Upper lobe of left lung (tissue), 6 donors: ENCODE data around the gene SIRT4. TPM values are rescaled to one million over a fixed set of nuclear protein-coding genes. Genes with fewer than 3 reads are reported as not detected.

ENCODE experiments used
- ATAC-seq, 2 donors: fragments of 200-7000 bp; cut with Tn5 transposase; one replicate each; pipeline ENCODE4 v1.9.1; 2022; ENCODE audit warnings: mild to moderate bottlenecking in 2 of 2, moderate library complexity in 2 of 2; ENCODE audit not compliant: low FRiP score in 2 of 2
- DNase-seq, 2 donors: peaks; one replicate each; pipeline ENCODE4 v3.0.0-alpha.2; 2019 to 2020
- H3K27ac ChIP-seq, 4 donors: fragments of 200-600 bp; sonication (generic); one replicate each; pipeline ENCODE4 v1.5.1; 2016 to 2019
- H3K27me3 ChIP-seq, 4 donors: fragments of 200-600 bp; sonication (generic); one replicate each; pipeline ENCODE4 v1.5.1; 2017 to 2019
- H3K36me3 ChIP-seq, 4 donors: fragments of 200-600 bp; sonication (generic); one replicate each; pipeline ENCODE4 v1.5.1; 2016 to 2019
- H3K4me1 ChIP-seq, 4 donors: fragments of 200-600 bp; sonication (generic); one replicate each; pipeline ENCODE4 v1.5.1; 2018 to 2019
- H3K4me3 ChIP-seq, 4 donors: fragments of 200-600 bp; sonication (generic); one replicate each; pipeline ENCODE4 v1.5.1; 2017 to 2019; ENCODE audit warnings: mild to moderate bottlenecking in 2 of 4, moderate library complexity in 1 of 4
- H3K9me3 ChIP-seq, 4 donors: fragments of 200-600 bp; sonication (generic); one replicate each; pipeline ENCODE4 v1.5.1; 2018 to 2019
- EP300 ChIP-seq, 4 donors: sonication (generic); formaldehyde crosslinking; IDR thresholded peaks; one replicate each; pipeline ENCODE4 v1.5.1; 2017; ENCODE audit warnings: antibody characterized with exemption in 4 of 4, control low read depth in 2 of 4
- POLR2A ChIP-seq, 4 donors: fragments of 450-650 bp; IDR thresholded peaks; one replicate each; pipeline ENCODE4 v1.5.1; 2016 to 2017; ENCODE audit warnings: antibody characterized with exemption in 4 of 4, mild to moderate bottlenecking in 2 of 4
- POLR2AphosphoS5 ChIP-seq, 2 donors: sonication (generic); formaldehyde crosslinking; IDR thresholded peaks; one replicate each; pipeline ENCODE4 v1.5.1; 2017; ENCODE audit warnings: antibody characterized with exemption in 2 of 2
- WGBS, 2 donors: methylation state at CpG; one replicate each; pipeline ENCODE4 v1.1.5; 2017 to 2018; 5-methylcytosine and 5-hydroxymethylcytosine counted together
- total RNA-seq, 6 donors: library from RNA; depleted of rRNA in 4 of 6; stranded (reverse); fragments of >200 nt in 4 of 6; gene quantifications; one replicate each; pipeline versions ENCODE4 v1.1.0 to v1.2.1, GENCODE V29; 2016 to 2021
- TF ChIP-seq, protein P1 (sequence below), 6 experiments: fragments of 450-650 bp in 4 of 6; fragments of 200-600 bp in 2 of 6; sonication (generic) in 2 of 6; IDR thresholded peaks; one replicate each; pipeline ENCODE4 v1.5.1; 2016 to 2019; ENCODE audit warnings: antibody characterized with exemption in 6 of 6
- donor health status: DM: no; HTN: no; CAD: no; lungs with moderate emphysema.
- donor health status: DM: no; HTN: yes; CAD: no; lungs with severe emphysema.

SIRT4 gene
- total RNA-seq, 6 donors from 2014 or later, result 1.00 to 5.2 (median 2.9) TPM

DNA sequence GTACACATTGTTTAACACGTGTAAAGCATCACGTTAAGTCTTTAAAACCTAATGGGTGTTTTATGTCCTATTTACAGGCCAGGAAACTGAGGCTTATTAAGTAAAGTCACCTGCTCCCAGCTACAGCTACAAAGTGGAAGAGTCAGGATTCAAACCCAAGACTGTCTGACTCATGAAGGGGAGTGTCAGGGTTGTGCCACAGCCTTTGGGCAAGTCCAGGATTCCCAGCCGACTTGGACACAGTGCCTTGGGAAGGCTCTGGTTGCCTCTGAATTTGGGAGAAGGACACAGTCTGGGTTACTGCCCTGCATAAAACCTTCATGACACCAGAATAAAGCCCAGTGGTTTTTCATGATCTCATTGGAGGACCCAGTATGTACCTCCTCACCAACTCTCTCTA is 17.7 kb upstream of the SIRT4 start:
- no peak for ATAC-seq
- no peaks in the 10 kb centered on the region for H3K9me3 ChIP-seq
- H3K27ac ChIP-seq, result no peak overlapping the region
- no peak overlapping the region for H3K4me3 ChIP-seq
- no peaks in the 10 kb centered on the region for H3K4me1 ChIP-seq
- 70 to 85% methylated on average over 3 of the region's 3 CpGs for WGBS, 2 donors
- no peaks in the 10 kb centered on the region for H3K27me3 ChIP-seq
- TF ChIP-seq, protein P1, sequence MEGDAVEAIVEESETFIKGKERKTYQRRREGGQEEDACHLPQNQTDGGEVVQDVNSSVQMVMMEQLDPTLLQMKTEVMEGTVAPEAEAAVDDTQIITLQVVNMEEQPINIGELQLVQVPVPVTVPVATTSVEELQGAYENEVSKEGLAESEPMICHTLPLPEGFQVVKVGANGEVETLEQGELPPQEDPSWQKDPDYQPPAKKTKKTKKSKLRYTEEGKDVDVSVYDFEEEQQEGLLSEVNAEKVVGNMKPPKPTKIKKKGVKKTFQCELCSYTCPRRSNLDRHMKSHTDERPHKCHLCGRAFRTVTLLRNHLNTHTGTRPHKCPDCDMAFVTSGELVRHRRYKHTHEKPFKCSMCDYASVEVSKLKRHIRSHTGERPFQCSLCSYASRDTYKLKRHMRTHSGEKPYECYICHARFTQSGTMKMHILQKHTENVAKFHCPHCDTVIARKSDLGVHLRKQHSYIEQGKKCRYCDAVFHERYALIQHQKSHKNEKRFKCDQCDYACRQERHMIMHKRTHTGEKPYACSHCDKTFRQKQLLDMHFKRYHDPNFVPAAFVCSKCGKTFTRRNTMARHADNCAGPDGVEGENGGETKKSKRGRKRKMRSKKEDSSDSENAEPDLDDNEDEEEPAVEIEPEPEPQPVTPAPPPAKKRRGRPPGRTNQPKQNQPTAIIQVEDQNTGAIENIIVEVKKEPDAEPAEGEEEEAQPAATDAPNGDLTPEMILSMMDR (IDR thresholded peaks at IDR 0.05), result no peak
- TF ChIP-seq POLR2A (IDR thresholded peaks at IDR 0.05), result no peak
- no peak for TF ChIP-seq POLR2AphosphoS5 (IDR thresholded peaks at IDR 0.05)
- TF ChIP-seq EP300 (IDR thresholded peaks at IDR 0.05), result no peak
- no peak for DNase-seq
- no peaks in the 10 kb centered on the region for H3K36me3 ChIP-seq

DNA sequence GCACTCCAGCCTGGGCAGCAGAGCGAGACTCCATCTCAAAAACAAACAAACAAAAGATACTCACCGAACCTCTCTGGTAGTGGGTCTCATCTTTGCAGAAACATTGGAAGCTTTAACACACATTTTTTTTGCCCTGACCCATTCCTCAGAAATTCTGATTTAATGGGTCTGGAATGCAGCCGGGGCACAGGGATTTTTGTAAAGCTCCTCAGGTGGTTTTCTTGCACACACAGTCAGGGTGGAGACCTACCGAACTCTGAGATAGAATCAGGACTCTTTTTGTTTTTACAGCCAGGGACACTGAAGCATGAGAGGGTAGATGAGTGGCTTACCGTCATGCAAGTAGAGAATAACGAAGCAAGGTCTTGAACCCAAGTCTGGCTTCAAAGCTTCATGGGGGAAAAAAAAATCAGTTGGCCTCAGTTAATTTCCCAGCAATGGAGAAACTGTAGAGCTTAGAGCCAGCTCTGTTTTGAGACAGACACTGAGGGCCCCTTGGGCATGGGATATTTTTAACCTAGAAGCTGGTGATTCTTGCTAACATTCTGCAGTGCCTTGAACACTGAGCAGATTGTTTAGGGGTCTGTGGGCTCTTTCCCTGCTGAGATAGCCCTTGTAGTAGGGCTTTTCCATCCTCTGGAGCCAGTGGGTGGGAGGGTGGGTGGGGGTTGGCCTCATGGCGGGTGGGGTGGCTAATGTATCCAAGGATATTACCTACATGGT is 15.2 kb upstream of the SIRT4 start:
- TF ChIP-seq POLR2A (IDR thresholded peaks at IDR 0.05), result no peak
- TF ChIP-seq EP300 (IDR thresholded peaks at IDR 0.05), result no peak
- TF ChIP-seq, protein P1 (IDR thresholded peaks at IDR 0.05), result no peak
- TF ChIP-seq POLR2AphosphoS5 (IDR thresholded peaks at IDR 0.05), result no peak
- ATAC-seq (no peak), DNase-seq (no peak)
- no peaks in the 10 kb centered on the region for H3K9me3 ChIP-seq
- no peak overlapping the region for H3K4me3 ChIP-seq
- H3K27me3 ChIP-seq, result no peaks in the 10 kb centered on the region
- H3K36me3 ChIP-seq, result no peaks in the 10 kb centered on the region
- H3K4me1 ChIP-seq, result peaks cover 5 to 14% (median 9%) of the 10 kb centered on the region in 4 donors
- H3K27ac ChIP-seq, result peak overlapping the region in 1 of 4 donors; percentile 19
- 54 to 59% methylated on average over 6 to 7 of the region's 7 CpGs for WGBS, 2 donors

DNA sequence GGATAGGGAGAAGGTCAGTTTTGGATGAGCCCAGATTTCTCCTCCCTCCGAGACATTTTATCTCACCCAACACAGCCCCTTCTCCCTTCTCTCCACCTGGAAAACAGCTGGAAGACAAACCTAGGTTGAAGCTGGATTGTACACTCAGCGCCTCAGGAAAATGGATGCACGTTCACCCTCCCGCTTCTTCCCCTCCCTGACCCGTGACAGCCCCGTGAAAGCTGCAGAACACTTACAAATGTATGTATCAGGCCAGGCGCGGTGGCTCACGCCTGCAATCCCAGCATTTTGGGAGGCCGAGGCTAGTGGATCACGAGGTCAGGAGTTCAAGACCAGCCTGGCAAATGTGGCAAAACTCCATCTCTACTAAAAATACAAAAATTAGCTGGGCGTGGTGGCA is 14.6 kb upstream of the SIRT4 start:
- no peaks in the 10 kb centered on the region for H3K9me3 ChIP-seq
- no peak overlapping the region for H3K4me3 ChIP-seq
- H3K4me1 ChIP-seq, result peaks cover 5 to 14% (median 9%) of the 10 kb centered on the region in 4 donors
- ATAC-seq (no peak), DNase-seq (no peak)
- peak overlapping the region in 1 of 4 donors; percentile 19 for H3K27ac ChIP-seq
- H3K27me3 ChIP-seq, result no peaks in the 10 kb centered on the region
- no peaks in the 10 kb centered on the region for H3K36me3 ChIP-seq
- TF ChIP-seq, protein P1 (IDR thresholded peaks at IDR 0.05), result no peak
- TF ChIP-seq POLR2A (IDR thresholded peaks at IDR 0.05) (no peak), EP300 (IDR thresholded peaks at IDR 0.05) (no peak), POLR2AphosphoS5 (IDR thresholded peaks at IDR 0.05) (no peak)
- WGBS, 2 donors, result 87 to 91% methylated on average over 12 of the region's 12 CpGs

DNA sequence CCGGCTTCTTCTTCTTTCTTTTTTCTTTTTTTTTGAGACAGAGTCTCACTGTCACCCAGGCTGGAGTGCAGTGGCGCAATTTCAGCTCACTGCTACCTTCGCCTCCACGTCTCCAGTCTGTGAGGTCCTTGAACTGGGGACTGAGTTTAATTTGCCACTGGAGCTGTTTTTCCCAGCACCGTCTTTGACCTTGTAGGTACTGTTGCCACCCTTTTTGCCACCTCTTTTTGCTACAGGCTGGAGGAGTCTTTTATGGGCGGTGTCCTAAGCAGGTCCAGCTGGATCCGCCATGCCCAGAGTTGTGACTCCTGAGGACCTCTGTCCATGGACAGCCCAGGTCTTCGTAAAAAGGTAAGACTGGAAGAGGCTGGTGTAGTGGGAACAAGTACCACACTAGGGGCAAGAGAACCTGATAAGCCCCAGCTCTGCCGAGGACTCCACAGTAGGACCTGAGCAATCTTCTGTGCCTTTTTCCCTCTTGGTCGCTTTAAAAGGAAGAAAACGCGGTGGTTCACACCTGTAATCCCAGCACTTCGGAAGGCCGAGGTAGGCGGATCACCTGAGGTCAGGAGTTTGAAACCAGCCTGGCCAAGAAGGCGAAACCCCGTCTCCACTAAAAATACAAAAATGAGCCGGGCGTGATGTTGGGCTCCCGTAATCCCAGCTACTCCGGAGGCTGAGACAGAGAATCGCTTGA is 11.4 kb upstream of the SIRT4 start:
- H3K9me3 ChIP-seq, result no peaks in the 10 kb centered on the region
- peak overlapping the region in 3 of 4 donors; percentile 28 to 61 (median 35) for H3K4me3 ChIP-seq
- ATAC-seq (peak in 1 of 2 donors; percentile 66), DNase-seq (peak in 1 of 2 donors; percentile 82)
- TF ChIP-seq EP300 (IDR thresholded peaks at IDR 0.05), result no peak
- peak in 1 of 2 donors; percentile 37 for TF ChIP-seq POLR2AphosphoS5 (IDR thresholded peaks at IDR 0.05)
- peak in 1 of 4 donors; percentile 34 for TF ChIP-seq POLR2A (IDR thresholded peaks at IDR 0.05)
- TF ChIP-seq, protein P1 (IDR thresholded peaks at IDR 0.05), result no peak
- H3K27me3 ChIP-seq, result no peaks in the 10 kb centered on the region
- H3K27ac ChIP-seq, result peak overlapping the region; percentile 95 to 98 (median 97)
- peaks cover 5 to 20% (median 9%) of the 10 kb centered on the region in 4 donors for H3K4me1 ChIP-seq
- H3K36me3 ChIP-seq, result no peaks in the 10 kb centered on the region
- 19 to 27% methylated on average over 18 to 22 of the region's 22 CpGs for WGBS, 2 donors
